OCI-LY3 (cell line): ENCODE results near the gene FSIP1.

Experiments
- H2AFZ ChIP-seq: fragments of 200-600, 300-600 bp; shearing (Covaris generic); 2 replicates; pipeline ENCODE4 v1.6.0; 2014; ENCODE audit warnings: antibody characterized with exemption, low read depth, low read length
- H3K27ac ChIP-seq: fragments of 200-600, 300-600 bp; sonication (generic); 2 replicates; pipeline ENCODE4 v1.5.1; 2014; ENCODE audit warnings: mild to moderate bottlenecking, low read length, moderate library complexity, mixed read lengths
- H3K27me3 ChIP-seq: fragments of 200-600, 300-600 bp; sonication (generic); 2 replicates; pipeline ENCODE4 v1.6.1; 2014; ENCODE audit warnings: low read depth, low read length, mixed read lengths
- H3K36me3 ChIP-seq: fragments of 200-600, 300-600 bp; sonication (generic); replicated peaks from 2 replicates; pipeline ENCODE3; 2014; ENCODE audit warnings: low read depth, low read length, mixed read lengths
- H3K4me1 ChIP-seq: fragments of 300-600, 200-600 bp; sonication (generic); 2 replicates; pipeline ENCODE4 v1.6.1; 2014; ENCODE audit warnings: low read length, mixed read lengths
- H3K4me2 ChIP-seq: fragments of 200-600, 300-600 bp; sonication (generic); 2 replicates; pipeline ENCODE4 v1.6.1; 2014; ENCODE audit warnings: low read length, mixed read lengths
- H3K4me3 ChIP-seq: fragments of 300-600, 200-600 bp; sonication (generic); 2 replicates; pipeline ENCODE4 v1.5.1; 2014; ENCODE audit warnings: antibody characterized with exemption, mild to moderate bottlenecking, low read length, moderate library complexity
- H3K79me2 ChIP-seq: fragments of 300-600, 200-600 bp; shearing (Covaris generic); 2 replicates; pipeline ENCODE4 v1.6.1; 2014; ENCODE audit warnings: mild to moderate bottlenecking, low read length, mixed read lengths
- H3K9ac ChIP-seq: fragments of 300-600, 200-600 bp; shearing (Covaris generic); 2 replicates; pipeline ENCODE4 v1.6.0; 2014; ENCODE audit warnings: mild to moderate bottlenecking, low read length, moderate library complexity
- H3K9me3 ChIP-seq: fragments of 200-600, 300-600 bp; shearing (Covaris generic); 2 replicates; pipeline ENCODE4 v1.6.1; 2014; ENCODE audit warnings: low read length, mixed read lengths; ENCODE audit not compliant: insufficient read depth
- H4K20me1 ChIP-seq: fragments of 200-600, 300-600 bp; sonication (generic); 2 replicates; pipeline ENCODE4 v1.6.1; 2016; ENCODE audit warnings: low read length, mixed read lengths; ENCODE audit not compliant: insufficient read depth
- EZH2phosphoT487 ChIP-seq: fragments of 200-600 bp; shearing (Covaris generic); IDR thresholded peaks from 2 replicates; pipeline ENCODE4 v1.6.1; 2018; ENCODE audit warnings: antibody characterized with exemption, mixed run types, low read depth
- TF ChIP-seq, protein P1 (sequence below): fragments of 200-600, 300-600 bp; sonication (generic); IDR thresholded peaks from 2 replicates; pipeline ENCODE4 v1.5.1; 2014; ENCODE audit warnings: antibody characterized with exemption, low read length, low read depth

FSIP1 gene

DNA sequence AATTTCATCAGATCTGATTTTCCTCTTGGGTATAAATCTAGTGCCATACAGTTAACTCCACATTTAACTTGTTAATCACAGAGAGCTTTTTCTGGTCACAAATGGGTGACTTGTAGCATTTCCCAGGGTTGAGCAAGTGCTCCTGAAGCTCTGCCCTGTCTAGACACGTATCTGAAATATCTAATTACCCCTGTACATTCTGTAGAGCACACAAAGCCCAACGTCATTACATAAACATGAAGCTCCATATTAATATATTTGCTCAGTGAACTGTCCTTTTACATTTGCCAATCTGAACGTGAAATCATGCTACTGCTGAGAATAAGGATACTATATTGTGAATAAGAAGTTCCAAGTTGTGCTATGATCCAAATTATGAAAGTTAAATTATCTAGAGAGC lies 152.7 kb downstream of the FSIP1 start:
- Histone ChIP-seq H3K9ac (no peak overlapping the region), H3K4me2 (no peak overlapping the region), H4K20me1 (no peaks in the 10 kb centered on the region), H3K27ac (no peak overlapping the region), H3K27me3 (no peaks in the 10 kb centered on the region), H3K36me3 (peaks cover 12% of the 10 kb centered on the region), H3K4me1 (peaks cover 32% of the 10 kb centered on the region), H3K9me3 (peaks cover 8% of the 10 kb centered on the region; the same call in 1 of the 2 replicates), H3K4me3 (no peak overlapping the region), H3K79me2 (no peaks in the 10 kb centered on the region), H2AFZ (no peak overlapping the region; the same call in 1 of the 2 replicates)
- TF ChIP-seq EZH2phosphoT487, result no peak
- TF ChIP-seq, protein P1, sequence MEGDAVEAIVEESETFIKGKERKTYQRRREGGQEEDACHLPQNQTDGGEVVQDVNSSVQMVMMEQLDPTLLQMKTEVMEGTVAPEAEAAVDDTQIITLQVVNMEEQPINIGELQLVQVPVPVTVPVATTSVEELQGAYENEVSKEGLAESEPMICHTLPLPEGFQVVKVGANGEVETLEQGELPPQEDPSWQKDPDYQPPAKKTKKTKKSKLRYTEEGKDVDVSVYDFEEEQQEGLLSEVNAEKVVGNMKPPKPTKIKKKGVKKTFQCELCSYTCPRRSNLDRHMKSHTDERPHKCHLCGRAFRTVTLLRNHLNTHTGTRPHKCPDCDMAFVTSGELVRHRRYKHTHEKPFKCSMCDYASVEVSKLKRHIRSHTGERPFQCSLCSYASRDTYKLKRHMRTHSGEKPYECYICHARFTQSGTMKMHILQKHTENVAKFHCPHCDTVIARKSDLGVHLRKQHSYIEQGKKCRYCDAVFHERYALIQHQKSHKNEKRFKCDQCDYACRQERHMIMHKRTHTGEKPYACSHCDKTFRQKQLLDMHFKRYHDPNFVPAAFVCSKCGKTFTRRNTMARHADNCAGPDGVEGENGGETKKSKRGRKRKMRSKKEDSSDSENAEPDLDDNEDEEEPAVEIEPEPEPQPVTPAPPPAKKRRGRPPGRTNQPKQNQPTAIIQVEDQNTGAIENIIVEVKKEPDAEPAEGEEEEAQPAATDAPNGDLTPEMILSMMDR, result no peak

DNA sequence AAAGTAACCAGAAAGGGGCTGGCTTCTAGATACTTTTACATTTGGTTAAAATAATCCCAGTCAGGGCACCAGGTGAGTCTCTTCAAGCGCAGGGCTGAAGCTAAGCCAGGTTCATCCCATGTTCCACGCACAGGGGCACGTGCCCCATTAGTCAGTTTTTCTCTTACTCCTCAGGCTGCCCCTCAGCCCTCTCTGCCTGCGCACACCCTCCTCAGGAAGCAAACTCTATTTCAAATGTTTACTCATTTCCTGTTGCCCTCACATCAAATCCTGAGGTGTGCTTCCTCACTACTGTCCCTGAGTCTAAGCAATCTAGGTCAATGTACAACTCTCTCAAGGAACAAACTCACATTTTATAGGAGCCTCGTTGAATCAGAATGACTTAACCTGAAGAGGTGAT lies 153.3 kb downstream of the FSIP1 start:
- no peaks in the 10 kb centered on the region for H3K27me3 ChIP-seq
- H3K36me3 ChIP-seq, result peaks cover 17% of the 10 kb centered on the region
- no peak overlapping the region for H3K4me2 ChIP-seq
- H3K27ac ChIP-seq, result no peak overlapping the region
- no peak overlapping the region for H3K9ac ChIP-seq
- peaks cover 38% of the 10 kb centered on the region for H3K4me1 ChIP-seq
- peaks cover 8% of the 10 kb centered on the region; the same call in 1 of the 2 replicates for H3K9me3 ChIP-seq
- no peak overlapping the region for H3K4me3 ChIP-seq
- TF ChIP-seq EZH2phosphoT487, result no peak
- TF ChIP-seq, protein P1, result no peak
- no peaks in the 10 kb centered on the region for H3K79me2 ChIP-seq
- H2AFZ ChIP-seq, result peak overlapping the region; percentile 47; the same call in 1 of the 2 replicates
- H4K20me1 ChIP-seq, result no peaks in the 10 kb centered on the region

DNA sequence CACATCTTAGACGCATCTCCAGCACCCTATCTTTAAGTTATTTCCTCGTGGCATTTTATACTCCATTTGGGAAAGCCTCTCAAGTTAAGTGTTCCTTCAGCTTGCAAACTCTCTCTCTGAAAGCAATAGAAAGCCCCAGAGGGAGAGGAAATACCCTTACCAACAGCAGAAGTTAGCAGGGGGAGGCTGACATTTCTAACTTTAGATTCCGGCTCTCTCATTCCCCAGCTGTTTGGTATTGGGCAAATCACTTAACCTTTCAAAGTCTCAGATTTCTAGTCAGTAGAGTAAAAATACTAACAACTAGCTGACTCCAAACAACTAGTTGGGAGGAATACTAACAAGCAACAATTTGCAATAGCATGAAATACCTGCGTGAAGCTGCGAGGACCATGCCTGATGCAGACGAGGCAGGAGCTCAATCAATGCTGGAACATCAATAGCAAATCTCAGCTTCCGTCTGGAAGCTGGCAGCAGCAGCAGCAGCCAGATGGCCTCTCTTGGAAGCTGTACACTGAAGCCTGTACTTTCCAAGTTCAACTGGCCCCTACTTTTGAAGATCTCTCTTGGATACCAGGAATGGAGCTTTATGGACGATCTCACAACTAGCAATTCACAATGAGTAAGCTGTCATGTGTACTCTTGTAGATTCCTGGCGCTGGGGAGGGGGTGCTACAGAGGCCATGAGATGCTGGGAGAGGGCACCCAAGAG lies 153.9 kb downstream of the FSIP1 start:
- Histone ChIP-seq H3K4me3 (no peak overlapping the region), H3K79me2 (no peaks in the 10 kb centered on the region), H3K27ac (no peak overlapping the region), H3K36me3 (peaks cover 20% of the 10 kb centered on the region), H4K20me1 (no peaks in the 10 kb centered on the region), H3K9me3 (peaks cover 8% of the 10 kb centered on the region; the same call in 1 of the 2 replicates), H3K4me2 (no peak overlapping the region), H2AFZ (no peak overlapping the region), H3K27me3 (no peaks in the 10 kb centered on the region), H3K9ac (no peak overlapping the region), H3K4me1 (peaks cover 44% of the 10 kb centered on the region)
- TF ChIP-seq, protein P1, result no peak
- TF ChIP-seq EZH2phosphoT487, result no peak

DNA sequence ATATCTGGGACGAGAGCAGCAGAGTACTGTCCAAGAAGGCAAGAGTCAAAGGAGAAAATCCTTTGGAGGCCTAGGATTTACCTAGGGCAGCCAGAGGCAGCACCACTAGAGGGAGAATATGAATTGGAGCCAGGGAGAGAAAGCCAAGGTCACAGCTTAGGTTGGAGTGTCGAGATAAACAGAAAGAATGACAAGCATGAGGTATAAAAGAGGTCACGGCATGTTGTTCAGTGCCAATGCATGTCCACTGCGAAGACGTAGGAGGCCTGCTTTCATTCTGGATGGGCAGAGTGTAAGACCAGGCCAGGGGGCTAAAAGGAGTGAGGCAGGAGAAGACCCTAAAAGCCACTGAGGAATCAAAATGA lies 154.5 kb downstream of the FSIP1 start:
- H3K4me3 ChIP-seq, result no peak overlapping the region
- H3K9me3 ChIP-seq, result peaks cover 8% of the 10 kb centered on the region; the same call in 1 of the 2 replicates
- H3K27ac ChIP-seq, result no peak overlapping the region
- H2AFZ ChIP-seq, result no peak overlapping the region
- peaks cover 50% of the 10 kb centered on the region for H3K4me1 ChIP-seq
- H3K4me2 ChIP-seq, result no peak overlapping the region
- H3K9ac ChIP-seq, result no peak overlapping the region
- peaks cover 20% of the 10 kb centered on the region for H3K36me3 ChIP-seq
- TF ChIP-seq EZH2phosphoT487, result no peak
- TF ChIP-seq, protein P1, result no peak
- no peaks in the 10 kb centered on the region for H4K20me1 ChIP-seq
- no peaks in the 10 kb centered on the region for H3K79me2 ChIP-seq
- H3K27me3 ChIP-seq, result no peaks in the 10 kb centered on the region
